ENCODE measurements around the gene MAPKAP1.

The MAPKAP1 gene

DNA sequence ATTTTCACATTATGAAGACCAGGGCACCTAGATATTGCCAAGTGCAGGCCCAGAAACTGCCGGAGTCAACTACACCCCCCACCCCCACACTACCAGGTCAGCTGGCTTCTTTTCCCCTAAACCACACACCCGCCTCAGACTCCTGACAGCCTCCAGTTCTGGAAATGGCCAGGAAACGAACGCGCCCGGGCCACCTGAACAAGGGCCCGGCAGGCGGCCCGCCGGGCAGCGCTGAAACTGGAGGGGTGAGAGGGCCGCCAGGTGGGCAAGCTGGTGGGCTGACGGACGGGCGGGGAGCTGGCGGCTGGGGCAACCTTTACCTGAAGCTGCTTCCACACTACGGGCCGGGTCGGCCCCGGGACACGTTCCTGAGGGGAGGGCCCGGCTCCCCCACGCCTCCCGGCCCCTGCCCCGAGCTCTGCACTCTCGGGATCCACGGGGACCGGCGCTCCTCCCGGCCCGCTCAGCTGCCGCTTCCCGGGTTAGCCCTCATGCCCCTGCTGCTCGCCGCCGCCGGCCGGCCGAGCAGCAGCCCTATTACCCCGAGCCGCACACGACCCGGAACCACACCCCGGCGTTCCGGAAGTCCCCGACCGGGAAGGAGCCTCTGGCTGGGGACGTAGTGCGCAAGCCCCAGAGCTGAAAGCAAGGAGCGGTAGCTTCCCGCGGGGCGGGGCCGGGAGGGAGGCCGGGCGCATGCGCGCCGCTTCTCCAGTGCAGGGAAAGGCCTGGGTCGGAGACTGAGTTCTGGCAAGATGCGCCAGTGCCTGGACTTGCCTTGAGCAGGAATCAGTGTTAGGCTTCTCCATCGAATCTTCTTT, at the start of gene MAPKAP1:
MAPKAP1 (minus strand) TSS at position 558 of the 821 bp plus-strand sequence. CDS start 34,634 bp downstream, outside the sequence.
- peak; percentile 69 for DNase-seq (ENCODE audit: low read depth)

GRCh38 chr9:125756518-125756917, 49.5 kb upstream of the MAPKAP1 start:
- DNase-seq (ENCODE audit: low read depth): no peak

GRCh38 chr9:125755340-125755739, 48.3 kb upstream of the MAPKAP1 start:
- no peak for DNase-seq (ENCODE audit: low read depth)

DNA sequence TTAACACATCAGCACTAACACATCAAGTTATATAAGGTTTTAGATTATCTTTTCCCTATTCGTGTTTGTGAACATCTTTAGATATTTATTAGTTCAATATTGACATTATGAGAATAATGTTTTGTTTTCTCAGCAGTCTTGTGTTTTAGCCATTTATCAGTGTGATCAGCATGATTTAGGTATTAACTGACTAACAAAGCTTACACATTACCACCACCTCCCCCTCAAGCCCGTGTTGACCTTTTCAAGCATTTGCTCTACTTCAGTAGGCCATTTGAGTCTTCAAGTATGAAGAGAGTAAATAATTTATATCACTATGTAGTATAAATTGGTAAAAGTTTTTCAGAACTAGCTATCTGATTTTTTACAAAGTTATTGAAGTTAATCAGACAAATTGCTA, 47.1 kb upstream of the MAPKAP1 start:
- no peak for DNase-seq (ENCODE audit: low read depth)

DNA sequence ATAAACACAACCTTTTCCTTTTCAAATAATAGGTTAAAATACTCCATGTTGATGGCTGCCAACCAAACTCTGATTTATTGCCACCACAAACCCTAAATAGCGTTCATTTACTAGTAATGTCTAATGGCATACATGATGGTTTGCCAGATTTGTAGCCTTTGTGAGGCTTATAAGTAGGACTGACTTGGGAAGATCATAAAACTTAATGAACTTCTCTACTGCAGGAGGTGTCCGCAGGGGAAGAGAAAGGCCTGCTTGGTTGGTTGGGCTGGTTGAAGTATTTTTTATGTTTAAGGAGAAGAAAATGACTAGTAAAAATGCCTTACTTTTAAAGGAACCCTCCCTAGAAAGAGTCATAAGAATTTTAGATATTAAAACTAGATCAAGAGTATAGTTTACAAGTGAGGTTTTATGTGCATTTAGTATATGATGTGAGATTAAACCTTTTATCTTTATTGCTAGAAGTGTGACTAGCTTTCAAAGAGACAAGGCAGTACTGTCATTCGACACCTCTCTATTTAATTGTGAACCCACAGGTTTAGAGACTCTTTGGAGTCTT, 45.1 kb upstream of the MAPKAP1 start:
- DNase-seq (ENCODE audit: low read depth): no peak

DNA sequence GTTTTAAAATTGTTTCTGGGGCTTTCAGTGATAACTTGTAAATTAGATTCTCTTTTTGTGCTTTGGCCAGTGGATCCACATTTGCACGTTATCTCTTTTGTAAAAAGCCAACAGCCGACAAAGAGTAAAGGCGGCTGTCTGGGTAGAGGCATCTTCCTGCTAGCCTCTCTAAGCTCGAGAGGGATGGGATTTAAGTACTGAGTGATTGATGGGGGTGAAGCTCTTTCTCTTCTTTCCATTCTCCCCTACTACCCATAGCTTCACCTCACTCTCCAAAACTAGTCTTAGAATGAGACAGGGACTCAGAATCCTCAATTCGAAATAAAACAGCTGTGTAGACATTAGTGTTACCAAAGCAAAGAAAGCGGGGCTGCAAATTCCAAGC, 43.6 kb upstream of the MAPKAP1 start:
- no peak for DNase-seq (ENCODE audit: low read depth)

GRCh38 chr9:125749951-125750626, 43.1 kb upstream of the MAPKAP1 start:
- DNase-seq (ENCODE audit: low read depth): no peak

- no peak for DNase-seq (ENCODE audit: low read depth)
Measured at GRCh38 chr9:125749287-125749935, 42.4 kb upstream of the MAPKAP1 start.

DNA sequence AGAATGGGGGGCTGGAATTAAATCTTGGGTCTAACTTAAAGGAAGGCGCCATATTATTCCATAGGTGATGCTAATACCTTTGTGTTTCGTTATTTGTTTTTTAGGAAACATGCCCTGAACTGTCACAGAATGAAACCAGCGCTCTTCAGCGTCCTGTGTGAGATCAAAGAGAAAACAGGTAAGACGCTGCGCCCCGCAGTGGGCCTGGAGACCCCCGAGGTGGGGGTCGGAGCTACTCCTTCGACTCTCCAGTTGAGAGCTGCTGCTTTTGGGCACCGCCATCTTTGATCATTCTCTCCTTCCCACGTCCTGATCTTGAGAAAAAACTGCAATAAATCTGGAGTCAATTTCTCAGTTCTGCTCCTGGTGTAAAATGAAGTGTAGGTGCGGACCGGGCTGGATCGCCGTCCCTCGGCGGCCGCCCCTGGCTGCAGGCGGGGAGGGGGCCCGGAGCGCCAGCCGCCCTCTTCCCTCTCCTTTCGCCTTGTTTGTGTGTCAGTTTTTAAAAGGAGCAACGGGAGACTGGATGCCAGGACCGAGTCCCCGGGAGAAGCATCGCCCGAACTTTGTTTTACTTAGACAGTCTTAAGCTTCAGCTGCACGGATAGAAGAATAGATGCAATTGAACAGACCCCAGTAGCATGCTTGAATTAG, 41.6 kb upstream of the MAPKAP1 start:
- no peak for DNase-seq (ENCODE audit: low read depth)

GRCh38 chr9:125747765-125748445, 40.9 kb upstream of the MAPKAP1 start:
- no peak for DNase-seq (ENCODE audit: low read depth)

- no peak for DNase-seq (ENCODE audit: low read depth)
Measured at GRCh38 chr9:125747053-125747764, 40.2 kb upstream of the MAPKAP1 start, which contains the start of gene PBX3. Gene PBX3 (plus strand): TSS chr9:125747373.

GRCh38 chr9:125746774-125747052, 39.7 kb upstream of the MAPKAP1 start:
- DNase-seq (ENCODE audit: low read depth): no peak

GRCh38 chr9:125746017-125746773, 39.2 kb upstream of the MAPKAP1 start:
- peak; percentile 69 for DNase-seq (ENCODE audit: low read depth)

DNA sequence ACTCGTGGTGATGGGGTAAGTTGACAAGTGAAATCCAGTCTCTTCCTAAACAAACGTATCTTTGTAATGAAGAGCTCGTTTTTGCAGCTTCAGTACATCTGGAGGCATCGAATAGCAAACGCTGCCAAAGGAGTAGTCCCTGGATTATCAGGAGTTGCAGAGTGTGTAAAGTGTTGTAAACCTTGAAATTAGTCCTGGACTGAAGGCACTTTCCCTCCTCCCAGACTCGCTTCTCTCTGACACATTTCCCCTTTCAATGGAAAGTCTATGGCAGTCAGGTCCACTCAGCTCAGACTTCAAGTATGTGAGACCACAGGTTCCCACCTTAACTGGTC, 38.6 kb upstream of the MAPKAP1 start:
- DNase-seq (ENCODE audit: low read depth): no peak

DNA sequence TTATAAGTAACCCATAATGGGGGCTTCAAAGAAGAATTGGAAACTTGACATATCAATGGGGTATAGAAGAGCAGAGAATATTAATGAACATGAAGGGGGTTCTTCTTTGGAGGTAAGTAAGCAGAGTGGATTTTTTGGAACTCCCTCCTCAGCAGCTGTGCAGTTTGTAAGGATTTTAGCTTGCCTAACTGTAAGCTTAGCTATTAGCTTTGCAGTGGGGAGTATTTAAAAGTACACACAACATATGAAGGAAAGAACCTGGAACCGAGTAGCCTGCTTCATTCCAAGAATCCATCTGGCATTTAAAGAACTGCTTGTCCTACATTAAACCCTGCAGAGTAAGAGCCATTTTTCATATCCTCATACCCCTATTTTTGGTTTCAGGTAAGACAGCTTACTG, 38.0 kb upstream of the MAPKAP1 start:
- DNase-seq (ENCODE audit: low read depth): no peak

GRCh38 chr9:125744616-125745015, 37.6 kb upstream of the MAPKAP1 start:
- DNase-seq (ENCODE audit: low read depth): peak; percentile 80

DNA sequence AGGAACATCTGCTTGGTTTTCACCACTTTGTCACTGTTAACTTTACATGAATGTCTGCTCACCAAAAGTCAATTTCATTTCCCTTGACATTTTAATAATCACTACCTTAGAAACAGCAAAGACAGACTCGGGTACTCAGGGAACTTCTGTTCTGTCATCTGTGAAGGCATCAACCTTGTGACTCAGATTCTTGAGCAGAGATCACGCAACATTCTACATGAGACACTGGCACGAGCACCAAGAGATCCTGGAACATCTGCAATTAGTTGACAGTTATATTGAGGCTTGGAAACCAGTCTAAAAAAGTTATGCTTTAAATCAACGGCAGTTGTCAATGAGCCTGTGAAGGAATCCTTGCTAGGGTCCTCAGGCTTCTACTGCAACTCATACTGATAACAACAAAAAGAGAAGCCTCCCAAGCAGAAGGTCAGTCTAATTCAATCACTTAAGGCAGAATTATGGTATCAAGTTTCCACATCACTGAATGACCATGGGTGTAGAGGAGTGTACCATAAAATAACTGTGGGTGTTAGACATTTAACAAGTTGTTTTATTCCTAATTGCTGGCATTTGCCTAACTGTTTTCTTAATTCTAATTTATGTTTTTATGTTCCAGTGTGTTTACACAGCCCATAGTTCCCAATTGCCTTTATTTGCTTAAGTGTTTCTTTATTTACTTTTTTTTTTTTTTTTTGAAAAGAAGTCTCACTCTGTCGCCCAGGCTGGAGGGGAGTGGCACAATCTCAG, 36.8 kb upstream of the MAPKAP1 start:
- DNase-seq (ENCODE audit: low read depth): peak; percentile 64

DNA sequence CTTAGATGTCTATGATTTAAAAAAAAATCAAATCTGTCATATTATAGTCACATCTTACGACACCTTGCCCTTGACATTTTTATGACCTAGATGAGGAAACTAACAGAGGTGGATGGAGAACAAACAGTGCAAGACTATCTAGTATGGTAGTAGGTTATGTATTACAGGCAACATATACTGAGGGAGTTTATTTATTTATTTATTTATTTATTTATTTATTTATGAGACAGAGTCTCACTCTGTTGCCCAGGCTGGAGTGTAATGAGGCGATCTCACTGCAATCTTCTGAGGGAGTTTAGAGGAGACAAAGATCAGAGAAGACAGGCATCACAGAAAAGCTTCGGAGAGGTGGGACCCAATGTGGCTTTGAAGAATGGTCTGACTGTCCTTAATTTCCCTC, 35.6 kb upstream of the MAPKAP1 start:
- no peak for DNase-seq (ENCODE audit: low read depth)

- no peak for DNase-seq (ENCODE audit: low read depth)
Measured at GRCh38 chr9:125739436-125739835, 32.4 kb upstream of the MAPKAP1 start.

DNA sequence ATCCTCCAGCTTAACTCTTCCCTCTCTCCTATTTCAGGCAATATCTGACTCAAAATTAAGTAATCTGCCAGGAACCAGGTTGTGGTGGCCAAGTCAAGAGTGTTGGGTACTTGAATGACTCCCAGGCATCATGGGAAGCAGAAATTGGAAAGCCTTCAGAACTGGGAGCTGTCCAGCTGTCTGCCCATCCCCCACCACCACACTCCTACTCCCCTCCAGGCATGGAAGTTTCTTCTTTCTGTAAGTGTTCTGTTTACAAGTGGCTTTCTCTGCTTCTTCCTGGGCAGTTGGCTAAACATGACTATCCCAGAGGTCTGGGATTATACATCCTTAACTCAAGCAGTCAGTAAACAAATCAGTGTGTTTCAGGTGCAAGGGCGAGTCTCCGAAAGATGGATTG, 25.6 kb upstream of the MAPKAP1 start:
- DNase-seq (ENCODE audit: low read depth): no peak

Data from GM04503 (cell line).